ENCODE data around the gene CACNA1C.

Gene CACNA1C

DNA sequence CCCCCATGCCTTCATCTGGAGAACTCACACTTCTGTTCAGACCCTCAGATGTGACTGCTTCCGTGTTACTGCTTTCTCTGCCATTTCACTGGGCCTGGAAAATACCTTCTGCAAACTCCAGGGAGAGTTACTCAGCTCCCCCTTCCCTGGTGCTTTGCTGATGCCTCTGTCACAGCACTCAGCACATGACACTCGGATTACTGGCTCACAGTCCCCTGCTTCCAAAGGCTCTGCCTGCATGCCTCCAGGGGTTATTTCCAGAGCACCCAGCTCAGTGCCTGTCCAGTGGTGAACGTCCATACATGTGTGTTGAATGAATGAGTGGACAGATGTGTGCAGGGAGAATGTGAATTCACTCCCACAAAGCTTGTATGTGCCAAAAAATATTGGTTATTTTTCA is 504.8 kb downstream of the CACNA1C start:
- no peak for DNase-seq (ENCODE audit: low spot score)

DNA sequence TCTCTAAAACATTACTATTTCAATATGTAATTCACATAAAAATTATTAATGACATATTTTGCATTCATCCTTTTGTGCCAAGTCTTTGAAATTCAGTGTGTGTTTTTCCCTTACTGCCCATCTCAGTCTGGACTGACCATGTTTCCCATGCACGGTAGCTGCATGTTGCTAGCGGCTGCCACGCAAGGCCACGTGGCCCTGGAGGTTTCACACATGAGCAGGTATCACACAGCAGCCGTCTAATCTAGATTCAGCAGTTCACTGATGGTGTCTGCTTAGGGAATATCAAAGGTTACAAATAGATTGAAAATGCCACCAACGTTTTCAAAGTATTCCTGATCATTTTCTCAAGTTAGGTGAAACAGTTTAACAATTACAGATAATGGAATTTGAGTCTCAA is 507.1 kb downstream of the CACNA1C start:
- DNase-seq (ENCODE audit: low spot score) = no peak

DNA sequence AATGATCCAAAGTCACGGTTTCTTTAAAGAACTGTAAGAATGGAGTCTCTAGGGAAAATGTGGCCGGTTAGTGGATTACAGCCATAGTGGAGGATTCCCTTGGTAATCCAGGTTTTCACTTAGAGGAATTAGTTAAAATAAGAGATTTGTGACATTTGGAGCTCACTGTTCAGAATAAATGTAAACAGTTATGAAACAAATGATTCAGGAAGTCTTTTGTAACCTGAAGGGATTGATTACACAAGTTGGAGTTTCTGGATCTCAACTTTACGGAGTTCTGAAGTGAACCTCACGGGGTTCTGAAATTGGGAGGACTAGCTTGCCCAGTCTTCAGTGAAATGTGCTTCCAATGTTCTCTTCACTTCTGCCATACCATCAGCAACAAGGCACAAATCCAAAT is 507.6 kb downstream of the CACNA1C start:
- DNase-seq (ENCODE audit: low spot score) = no peak

DNA sequence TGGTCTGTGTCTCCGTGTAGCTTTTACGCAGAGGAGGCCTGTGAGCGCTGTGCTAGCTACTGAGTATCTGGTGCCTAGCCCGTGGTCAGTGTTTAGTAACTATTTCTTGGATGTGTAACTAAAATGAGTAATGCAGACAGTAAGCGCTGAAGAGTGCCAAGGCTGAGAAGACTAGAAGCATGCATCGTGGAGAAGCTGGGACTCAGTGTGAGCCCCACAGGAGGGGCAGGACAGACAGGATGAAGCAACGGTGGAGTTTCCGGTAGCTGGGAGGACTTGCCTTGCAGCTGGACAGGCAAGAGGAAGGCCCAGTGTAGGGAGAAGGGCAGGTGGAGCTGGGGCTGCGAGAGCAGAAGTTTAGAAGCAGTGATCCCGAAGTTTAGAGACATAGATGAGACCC is 508.6 kb downstream of the CACNA1C start:
- DNase-seq (ENCODE audit: low spot score) = no peak

DNA sequence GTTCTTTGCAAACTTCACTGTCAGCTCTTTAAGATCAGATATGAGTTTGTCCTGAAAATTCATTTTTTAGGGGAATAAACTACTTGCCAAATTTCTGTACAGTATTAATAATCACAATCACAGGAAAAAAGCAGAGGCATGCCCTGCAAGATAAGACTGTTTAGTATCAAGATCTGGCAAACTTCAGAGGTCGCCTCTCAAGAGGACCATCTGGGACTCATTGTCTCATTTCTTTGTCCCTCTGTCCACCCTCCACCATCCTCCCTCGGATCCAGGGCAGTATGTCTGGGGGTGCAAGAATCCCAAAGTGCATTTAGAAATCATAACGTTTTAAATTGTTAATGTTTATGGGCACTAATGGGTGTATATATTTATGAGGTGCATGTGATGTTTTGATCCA is 509.6 kb downstream of the CACNA1C start:
- no peak for DNase-seq (ENCODE audit: low spot score)

DNA sequence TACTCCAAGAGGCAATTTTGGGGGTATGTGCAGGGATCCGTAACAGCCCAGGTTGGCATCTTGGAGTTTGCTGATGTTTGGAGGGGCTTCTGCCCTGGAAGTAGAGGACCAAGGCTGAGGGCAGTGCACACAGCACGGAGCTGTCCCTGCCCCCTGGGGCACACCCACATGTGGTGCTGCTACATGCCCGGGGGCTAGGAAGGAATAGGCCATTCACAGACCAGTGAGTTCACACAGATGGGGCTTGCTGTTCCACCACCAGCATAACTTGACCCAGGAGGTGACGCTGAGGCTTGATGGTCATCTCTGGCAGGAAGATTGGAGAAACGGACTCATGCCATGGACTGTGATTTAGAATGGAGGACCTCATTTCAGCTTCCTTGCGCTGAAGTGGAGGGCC is 510.9 kb downstream of the CACNA1C start:
- no peak for DNase-seq (ENCODE audit: low spot score)

DNA sequence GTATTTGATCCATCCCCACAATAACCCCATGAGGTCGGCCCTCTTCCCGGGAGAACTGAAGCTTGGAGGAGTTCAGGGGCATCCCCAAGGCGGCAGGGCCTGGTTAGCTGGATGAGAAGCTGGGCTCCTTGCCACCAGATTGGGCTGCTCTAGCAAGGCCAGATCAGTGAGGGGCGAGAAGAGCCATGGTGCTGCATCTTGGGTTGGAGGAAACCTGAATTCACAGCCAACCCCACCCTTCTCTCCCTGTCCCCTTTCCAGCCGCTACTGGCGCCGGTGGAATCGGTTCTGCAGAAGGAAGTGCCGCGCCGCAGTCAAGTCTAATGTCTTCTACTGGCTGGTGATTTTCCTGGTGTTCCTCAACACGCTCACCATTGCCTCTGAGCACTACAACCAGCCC is 513.4 kb downstream of the CACNA1C start:
- DNase-seq (ENCODE audit: low spot score) = no peak

DNA sequence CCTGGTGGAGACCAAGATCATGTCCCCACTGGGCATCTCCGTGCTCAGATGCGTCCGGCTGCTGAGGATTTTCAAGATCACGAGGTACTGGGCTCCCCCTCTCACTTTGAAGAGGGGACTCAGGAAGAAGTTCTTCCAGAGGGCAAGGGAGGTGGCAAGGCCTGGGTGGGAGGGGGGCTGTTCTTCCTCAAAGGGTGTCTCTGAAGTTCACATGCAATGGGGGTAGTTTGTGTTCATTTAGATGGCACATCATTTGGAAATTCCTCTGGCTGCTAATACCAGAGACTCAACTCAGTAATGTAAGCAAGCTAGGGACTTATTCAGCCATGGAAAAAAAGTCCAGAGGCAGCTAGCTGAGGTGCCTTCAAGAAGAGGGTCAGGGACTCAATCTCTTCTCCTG is 514.9 kb downstream of the CACNA1C start:
- no peak for DNase-seq (ENCODE audit: low spot score)

DNA sequence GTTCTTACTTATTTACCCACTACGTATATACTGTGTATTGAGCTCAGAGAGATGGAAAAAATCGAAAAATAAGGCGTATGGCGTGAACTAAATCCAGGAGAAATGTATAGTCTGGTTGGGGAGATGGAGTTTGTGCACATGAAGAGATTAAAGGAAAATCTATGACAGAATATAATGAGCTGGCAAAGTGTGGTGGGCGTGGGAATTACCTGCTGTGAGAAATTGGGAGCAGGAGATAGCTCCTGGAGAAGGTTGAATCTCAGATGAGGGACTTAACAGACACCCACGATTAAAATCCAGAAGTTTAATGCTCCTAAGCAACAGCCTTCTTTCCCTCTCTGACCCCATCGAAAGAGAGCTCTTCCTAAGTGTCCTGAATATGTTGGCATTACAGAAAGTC is 517.8 kb downstream of the CACNA1C start:
- DNase-seq (ENCODE audit: low spot score) = no peak

DNA sequence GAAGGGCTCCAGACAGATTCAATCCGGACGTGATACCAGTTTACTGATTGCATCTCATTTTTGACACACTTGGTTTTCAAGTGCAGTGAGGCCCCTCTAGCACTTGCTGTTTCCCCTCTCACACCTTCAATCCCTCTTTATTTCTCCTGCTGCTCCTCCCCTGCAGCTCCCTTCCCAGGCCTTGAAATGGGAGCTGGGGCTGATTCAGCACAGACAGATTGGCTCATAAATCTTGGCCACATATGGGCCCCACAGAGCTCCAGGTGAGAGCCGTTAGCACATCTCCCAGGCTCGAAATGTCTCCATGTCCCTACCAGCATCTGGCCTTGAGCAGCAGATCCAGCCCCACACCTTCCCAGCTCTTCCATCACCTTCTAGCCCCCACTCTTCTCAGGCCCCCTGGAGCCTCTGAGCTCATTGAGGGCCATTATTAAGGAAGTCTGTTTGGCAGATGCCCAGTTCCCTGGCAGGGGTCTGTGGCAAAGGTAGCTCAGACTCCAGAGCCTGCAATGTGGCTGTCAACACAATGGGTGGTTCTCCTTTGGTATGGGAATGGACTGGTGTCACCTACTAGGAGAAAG is 521.7 kb downstream of the CACNA1C start:
- no peak for DNase-seq (ENCODE audit: low spot score)

DNA sequence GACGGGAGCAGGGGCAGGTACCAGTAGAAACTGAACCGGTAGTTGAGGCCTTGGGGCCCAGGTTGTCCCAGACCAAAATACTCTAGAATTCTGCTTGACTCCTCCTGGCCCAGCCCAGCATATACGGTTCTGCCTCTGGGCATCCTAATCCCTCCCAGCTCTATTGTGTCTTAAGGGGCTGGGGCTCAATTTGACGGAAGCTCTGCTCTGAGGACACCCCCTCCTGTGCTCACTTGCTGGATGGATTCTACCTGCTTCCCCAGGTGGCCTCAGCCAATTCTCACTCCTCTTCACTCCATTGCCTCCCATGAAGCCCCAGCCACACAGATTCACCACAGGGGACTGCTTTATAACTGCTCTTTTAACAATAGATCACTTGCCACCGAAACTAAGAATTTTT is 522.5 kb downstream of the CACNA1C start:
- no peak for DNase-seq (ENCODE audit: low spot score)

DNA sequence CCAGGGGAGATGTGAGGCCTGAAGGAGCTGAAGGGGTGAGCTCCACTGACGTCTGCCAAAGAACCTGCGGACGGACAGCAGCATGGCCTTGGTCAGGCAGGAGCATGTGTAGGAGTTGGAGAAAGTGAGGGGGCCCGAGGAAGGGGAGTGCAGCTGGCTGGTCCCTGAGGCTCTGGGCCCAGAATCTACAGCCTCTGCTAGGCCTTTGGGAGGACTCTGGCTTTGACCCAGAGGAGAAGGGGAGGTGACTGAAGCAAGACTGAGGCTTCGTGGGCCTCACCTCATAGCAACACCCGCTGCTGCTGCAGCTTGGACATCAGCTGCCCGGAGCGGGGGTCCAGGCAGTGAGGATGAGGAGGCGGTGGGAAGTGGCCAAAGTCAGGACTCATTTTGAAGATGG is 525.4 kb downstream of the CACNA1C start:
- DNase-seq (ENCODE audit: low spot score) = no peak

DNA sequence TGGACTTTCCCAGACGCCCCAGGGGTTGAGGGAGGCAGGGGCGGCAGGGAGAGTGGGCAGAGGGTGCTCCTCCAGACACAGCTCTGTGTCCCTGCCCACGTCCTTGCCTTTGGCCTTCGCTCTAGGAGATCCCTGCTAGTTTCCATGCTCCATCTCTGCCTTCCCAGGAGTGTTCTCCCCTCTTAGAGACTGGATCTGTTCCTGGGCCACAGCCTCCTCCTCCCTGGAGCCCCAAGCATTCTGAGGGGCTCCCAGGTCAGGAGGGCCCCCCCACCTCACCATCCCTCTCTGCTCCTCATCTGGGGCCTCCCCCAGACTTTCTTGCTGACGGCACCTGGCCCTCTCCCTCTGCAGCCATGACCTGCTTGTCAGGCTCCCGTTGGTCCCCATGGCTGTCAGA is 526.0 kb downstream of the CACNA1C start:
- no peak for DNase-seq (ENCODE audit: low spot score)

DNA sequence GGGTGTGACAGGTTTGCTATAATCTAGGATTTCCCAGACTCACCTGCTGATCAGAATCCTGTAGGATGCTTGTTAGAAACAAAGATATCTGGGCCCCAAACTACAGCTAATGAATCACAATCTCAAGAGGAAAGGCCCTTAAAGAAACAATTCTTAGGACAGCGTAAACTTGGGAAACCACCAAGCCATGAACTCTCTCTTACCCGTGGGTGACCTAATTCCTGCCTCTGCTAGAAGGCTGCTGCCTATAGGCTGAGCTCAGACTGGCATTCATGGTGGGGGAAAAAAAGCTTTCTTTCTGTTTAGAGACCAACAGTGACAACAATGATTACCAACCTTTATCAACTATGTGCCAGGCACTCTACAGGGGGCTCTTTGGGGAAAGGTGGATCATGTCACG is 528.0 kb downstream of the CACNA1C start:
- DNase-seq (ENCODE audit: low spot score) = no peak

DNA sequence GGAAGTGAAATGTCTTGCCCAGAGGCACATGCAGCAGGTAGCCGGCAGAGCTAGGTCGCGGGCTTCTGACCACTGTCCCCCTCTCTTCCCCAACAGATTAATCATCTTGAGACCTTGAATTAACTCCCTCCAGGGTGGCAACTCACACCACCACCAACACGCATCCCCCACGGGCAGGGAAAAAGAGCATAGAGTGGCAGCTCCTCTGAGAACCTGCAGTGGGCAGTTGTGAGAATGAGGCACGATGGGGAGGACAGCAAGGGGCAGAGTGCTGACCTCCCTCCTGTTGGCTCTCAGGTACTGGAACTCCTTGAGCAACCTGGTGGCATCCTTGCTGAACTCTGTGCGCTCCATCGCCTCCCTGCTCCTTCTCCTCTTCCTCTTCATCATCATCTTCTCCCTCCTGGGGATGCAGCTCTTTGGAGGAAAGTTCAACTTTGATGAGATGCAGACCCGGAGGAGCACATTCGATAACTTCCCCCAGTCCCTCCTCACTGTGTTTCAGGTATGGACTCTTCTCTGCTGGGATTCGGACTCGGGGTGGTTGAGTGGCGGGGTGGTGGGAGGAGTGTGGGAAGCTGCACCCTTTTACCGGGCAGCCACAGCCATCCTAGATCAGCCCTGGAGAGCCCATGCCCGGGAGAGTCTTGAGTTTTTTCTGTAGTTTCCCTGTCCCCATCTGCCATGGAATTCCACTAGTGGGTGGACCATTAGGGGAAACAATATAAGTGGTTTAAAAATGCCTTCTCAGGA is 528.7 kb downstream of the CACNA1C start:
- DNase-seq (ENCODE audit: low spot score) = no peak

DNA sequence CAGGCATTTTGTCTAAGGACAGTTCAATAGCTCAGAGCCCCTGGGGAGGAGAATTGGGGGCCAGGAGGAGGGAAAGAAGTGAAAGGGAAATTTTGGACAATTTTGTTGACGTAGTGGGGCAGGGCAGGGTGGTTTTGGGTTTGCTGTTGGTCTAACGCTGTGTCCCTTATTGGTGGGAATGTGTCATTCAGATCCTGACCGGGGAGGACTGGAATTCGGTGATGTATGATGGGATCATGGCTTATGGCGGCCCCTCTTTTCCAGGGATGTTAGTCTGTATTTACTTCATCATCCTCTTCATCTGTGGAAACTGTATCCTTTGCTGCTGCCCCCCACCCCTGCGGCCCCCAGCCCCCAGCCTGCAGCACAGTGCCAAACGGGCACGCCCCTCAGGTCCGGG is 529.8 kb downstream of the CACNA1C start:
- DNase-seq (ENCODE audit: low spot score) = no peak

DNA sequence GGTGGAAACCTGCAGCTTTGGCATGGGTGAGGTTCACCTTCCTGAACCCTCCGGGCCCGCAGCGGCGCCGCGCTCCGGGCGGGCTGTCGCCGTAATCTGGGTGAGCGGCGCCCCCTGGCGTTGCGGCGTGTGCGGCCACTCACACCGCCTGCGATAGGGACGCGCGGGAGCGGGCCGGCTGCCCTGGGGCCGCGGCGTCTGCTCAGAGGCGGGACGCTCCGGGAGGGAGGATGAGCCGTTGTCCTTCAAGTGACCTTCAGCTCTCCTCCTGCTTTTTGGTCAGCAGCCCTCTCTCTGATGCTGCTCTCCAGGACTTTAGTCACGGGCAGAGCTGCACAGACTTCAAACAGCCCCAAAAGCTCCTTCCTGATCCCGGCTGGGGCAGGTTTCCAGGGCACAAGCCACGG is 530.3 kb downstream of the CACNA1C start:
- peak; percentile 24 for DNase-seq (ENCODE audit: low spot score)

DNA sequence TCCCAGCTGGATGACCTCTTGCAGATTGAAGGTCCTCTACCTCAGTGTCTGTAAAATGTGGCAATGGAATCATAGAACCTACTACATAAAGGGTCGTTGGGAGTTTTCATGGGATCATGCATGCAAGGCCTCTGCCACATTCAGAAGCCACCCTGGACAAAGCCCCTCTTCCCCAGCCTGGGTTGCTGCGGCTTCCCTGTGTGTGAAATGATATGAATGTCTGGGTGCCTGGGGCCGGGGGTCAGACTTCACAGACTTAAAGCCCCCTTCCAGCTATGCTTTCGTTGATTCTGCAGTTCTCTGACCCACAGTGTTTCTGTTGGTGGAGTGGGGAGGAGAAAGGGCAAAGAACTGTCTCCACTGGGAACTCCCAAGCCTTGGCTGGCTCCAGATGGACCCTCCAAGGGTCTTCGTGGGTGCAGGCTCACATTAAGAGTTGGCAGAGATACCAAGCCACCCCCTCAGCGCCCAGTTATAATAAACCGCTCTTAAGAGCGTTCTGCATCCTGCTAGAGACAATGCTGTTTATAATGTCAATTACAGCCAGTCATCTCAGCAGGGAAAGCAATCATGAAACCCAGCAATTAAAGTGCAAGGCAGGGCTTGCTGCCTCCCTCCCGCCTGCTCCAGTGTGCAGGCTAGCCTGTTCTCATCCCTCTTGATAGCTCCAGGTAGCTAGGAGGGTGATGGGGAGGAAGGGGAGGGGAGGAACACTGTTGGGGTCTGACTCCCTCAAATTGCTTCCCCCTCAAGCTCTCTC is 531.0 kb downstream of the CACNA1C start:
- no peak for DNase-seq (ENCODE audit: low spot score)

DNA sequence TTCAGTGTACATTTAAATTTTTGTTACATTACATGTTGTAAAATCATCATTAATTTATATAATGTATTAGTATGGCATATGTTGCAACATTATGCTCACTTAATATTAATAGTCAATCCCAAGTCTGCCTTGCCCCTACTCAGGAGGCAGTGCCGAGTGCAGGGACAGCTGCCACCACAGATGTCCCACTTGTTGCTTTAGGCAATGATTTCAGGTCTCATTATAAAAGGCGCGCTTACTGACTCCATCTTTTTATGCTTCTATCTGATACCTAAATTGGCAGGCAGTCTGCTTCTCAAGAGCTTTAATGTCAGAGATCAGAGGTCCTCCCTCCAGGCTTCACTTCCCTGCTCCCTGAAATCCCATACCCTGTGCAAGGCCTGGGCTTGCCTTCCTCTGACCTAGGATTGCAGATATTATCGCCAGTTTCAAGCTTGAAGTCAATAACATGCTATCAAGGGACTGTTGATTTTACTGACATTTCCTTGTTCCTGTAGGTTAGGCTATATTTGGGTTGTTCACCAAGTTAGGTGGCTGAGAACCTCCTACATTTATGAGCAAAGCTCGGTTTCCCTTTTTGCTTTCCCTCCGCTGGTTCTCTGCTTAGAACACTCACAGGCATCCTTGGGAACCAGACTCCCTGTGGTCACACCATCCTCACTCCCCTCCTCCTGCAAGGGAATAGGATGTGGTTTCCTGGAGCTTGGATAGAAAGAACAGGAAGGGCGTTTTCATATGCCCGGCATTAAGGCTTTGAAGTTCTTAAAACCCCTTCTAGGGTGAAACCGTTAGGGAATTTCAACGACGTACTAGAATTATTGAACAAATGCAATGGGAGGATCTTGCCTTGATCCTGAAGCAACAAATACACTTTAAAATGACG is 533.6 kb downstream of the CACNA1C start:
- peak; percentile 22 for DNase-seq (ENCODE audit: low spot score)

DNA sequence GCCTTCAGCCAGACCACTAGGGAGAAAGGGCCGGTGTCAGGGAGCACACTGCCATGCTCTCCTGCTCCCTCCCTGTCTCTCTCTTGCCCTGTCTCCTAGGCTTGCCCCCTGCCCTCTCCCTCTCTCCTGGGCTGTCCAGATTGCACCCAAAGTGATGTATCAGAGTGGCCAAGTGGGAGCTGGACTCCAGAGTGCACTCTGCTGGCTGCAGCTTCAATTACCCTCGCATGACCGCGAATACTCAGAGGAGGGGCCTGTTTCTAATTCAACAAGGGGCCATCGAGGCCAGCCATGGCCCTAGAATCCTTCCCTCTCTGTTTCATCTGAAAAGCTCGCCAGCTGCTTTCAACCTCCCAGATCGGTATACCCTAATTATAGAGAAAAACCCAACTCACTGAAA is 535.6 kb downstream of the CACNA1C start:
- no peak for DNase-seq (ENCODE audit: low spot score)

DNA sequence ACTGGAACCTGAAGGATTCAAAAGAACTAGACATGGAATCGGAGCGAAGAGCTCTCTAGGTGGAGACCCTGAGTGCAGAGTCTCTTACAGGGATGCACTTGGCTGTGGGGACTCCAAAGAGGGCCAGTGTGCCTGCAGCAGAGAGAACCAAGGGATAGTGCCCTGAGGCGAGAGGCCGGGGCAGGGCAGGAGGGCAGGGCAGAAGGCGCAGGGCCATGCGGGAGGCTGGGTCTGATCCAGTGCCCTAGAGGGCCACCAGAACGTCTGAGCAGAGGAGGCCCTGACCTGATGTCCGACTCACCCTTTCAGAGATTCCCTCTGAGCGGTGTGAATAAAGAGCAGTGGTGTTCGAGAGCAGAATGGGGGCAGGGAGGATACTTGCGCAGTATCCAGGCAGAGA is 536.6 kb downstream of the CACNA1C start:
- DNase-seq (ENCODE audit: low spot score) = no peak

DNA sequence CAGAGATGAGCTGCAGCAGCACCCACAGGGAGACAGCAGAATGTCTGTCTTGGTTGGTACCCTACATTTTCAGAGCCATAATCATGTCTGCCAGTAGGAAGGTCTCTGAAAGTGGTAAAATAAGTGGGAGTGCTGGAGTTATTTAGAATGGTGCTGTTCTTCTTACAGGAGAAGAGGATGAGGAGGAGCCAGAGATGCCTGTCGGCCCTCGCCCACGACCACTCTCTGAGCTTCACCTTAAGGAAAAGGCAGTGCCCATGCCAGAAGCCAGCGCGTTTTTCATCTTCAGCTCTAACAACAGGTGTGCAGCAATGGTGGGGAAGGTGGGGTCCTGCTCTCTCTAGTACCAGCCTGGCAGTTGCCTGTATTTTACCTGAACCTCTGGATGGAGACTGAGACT is 540.3 kb downstream of the CACNA1C start:
- DNase-seq (ENCODE audit: low spot score) = no peak

All from COLO829 (cell line).